SIG-M5 (cell line): ENCODE measurements around the gene KAT6B.

Experiments used
- DNase-seq: peaks from one replicate; lab custom pipeline; 2025; lab: John Stamatoyannopoulos, UW

The KAT6B gene

DNA sequence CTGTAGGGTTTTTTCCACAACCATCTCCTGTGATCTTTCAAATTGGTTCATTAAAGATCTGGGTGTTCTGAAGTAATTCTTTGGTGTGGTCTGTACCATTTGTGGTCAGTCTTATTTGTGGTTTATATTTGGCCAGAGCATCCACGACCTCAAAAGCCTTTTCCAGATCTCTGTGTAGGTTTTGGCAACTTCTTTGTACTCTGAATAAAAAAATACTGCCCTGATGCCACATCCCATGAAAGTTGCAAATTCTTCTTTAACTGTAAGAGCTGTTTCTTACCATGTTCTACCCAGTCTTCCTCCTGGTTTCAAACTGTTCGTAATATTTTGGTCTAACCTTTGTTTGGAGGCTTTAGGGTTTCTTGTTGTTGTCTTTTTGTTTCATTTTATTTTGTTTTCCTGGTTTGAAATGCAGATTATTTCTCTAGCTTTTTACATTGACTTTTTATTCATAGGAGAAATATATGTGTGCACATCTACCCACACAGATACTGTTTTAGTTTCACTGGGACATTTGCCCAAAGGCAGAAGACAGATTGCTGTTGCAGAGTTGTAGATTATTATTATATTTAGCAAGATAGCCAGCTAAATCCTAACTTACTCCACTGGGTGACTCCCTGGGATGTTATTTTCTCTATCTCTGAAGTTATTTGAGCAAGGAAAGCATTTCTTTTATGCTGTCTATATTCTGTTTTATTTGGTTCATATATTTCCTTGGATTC, 161.8 kb downstream of the KAT6B start:
- no peak for DNase-seq

DNA sequence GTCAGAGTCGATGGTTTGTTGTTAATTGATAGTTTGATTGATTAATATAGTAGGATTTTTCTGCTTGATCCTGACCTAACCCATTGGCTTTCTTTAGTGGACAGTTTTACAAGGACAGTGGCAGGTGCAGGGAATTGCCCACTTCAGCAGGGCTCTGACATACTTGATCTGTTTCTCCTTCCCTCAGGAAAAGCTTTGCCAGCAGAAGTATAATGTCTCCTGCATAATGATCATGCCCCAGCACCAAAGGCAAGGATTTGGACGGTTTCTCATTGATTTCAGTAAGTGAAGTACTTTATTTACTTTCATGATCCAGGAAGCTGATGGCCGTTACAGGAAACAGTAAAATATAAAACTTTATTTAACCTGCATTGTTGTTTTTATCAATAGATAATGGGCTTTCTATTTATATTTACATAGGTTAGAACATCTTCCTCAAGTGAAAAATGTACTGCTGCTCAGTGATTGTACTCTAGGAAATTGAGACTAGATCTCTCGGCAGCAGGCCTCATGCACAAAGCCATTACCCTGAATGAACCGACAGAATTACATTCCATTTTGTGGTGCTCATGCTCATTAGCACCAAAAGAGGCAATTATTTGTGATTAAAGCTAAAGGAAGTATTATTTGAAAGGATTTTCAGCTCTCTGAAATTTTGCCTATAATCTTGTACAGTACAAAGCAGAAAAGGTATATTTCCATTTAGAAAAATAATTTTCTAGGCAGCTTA, 162.6 kb downstream of the KAT6B start:
- DNase-seq, result no peak

DNA sequence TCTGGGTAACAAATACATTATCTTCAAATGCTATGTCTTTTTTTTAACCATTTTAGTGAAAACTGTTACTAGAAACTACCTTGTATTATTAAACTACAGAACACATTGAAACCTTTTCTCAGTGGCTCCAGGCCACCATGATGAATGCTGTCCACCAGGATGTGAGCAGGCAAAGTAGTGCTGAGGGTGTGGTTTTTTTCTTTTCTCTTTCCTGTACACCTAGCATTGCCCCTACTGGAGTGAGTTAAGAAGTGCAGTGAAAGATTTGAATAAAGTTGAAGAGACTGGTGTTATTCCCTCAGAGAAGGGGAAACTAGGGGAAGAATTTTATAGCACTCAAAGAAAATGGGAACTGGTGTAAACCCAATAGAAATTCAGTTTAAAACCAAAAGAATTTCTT, 165.0 kb downstream of the KAT6B start:
- no peak for DNase-seq

DNA sequence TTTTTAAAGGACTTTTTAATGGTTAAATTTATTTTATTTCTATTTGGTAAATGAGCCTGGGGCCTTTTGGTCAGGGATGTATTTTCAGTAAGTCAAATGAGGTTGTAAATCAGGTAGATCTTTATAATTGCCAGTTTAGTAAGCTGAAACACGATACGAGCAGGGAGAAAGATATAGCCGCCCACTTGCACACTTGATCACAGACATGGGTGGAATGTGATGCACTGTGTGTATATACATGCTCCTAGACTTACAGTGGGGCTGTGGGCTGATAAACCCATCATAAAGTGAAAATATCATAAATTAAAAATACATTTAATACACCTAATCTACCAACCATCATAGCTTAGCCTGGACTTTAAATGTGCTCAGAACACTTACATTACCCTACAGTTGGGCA, 165.7 kb downstream of the KAT6B start:
- DNase-seq, result no peak

DNA sequence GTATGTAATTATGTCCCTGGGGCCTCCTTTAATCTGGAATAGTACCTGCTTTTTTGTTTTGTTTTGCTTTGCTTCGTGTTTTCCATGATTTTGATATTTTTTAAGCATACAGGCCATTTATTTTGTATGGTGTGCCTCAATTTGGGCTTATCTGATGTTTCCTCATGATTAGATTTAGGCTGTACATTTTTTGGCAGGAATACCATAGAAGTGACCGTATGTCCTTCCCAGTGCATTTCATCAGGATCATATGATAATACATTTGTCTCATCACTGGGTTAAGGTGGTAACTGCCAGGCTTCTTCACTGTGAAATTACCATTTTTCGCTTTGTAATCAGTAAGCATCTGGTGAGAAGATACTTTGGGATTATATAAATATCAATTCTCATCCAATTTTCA, 167.2 kb downstream of the KAT6B start:
- DNase-seq, result no peak

DNA sequence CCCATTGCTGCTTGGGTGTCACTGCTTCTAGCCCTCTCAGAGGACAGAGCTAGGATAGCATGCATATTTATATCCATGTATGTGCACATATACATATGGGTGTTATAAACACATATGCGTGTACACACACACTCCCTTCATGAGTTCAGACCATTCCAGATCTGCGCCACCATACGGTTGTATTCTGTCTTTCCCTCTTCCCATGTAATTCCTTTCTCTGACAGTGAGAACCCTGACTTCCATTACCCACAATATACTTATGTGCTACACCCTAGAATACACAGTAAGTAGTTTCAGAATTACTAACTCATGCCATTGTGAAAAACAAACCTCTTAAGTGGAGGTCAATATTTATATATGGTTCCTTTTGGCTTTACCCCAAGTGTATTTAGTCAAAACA, 168.5 kb downstream of the KAT6B start:
- no peak for DNase-seq

DNA sequence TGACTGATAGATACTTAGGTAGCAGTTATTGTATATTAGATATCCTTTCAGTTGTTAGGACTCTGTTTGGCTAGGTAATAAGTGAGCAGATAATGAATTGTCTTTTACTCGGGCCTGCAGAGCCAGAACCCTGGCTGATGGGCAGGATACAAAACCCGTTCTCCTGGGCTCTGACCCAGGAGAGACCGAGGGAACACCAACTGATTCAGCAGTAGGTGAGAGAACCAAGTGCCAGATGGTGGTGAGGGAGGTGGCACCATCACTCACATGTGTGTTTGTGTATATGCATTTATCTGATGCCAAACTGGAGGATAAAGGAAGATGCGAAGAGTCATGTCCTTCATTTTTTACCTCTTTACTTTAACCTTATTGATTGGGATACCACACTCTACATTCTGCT, 169.4 kb downstream of the KAT6B start:
- no peak for DNase-seq

DNA sequence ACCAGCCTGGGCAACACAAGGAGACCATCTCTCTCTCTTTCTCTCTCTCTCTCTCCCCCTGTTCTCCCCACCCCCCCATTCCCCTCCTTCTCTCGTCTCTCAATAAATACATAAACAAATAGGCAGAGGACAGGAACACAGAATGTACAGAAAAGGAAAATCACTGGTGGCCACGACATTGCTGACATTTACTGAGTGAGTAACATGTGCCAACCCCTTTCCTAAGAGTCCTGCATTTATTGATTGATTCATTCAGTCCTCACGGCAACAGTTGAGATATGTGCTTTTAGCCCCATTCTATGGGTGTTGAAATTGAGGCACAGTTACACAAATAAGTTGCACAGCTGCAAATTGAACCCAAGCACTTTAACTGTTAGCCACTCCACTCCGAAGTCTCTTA, 170.8 kb downstream of the KAT6B start:
- DNase-seq, result no peak

DNA sequence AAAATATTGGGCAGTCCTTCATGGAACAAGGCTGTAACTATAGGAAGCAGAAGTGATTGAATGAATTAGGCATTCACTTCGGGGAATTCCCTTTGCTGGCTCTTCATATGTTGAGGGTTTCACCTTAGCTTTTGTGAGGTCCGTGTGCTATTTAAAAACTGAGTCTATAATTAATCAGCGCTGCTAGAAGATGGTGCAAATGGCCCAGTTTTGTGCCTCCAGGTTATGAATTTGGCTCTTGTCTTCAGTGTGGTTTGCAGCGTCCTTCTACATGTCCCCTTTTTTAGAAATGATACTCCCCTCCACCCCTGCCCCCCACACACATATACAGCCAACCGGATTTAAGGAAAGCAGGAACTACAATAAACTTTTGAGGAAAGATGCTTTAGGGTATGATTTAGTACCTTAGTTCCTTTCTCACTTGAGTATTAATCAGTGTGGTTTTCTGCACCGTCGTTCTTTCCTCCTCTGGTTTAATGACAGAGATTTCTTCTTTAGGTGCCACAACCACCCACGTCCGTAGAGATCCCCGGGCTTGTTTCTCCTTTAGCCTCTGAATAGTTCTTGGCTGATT, 174.4 kb downstream of the KAT6B start:
- no peak for DNase-seq

DNA sequence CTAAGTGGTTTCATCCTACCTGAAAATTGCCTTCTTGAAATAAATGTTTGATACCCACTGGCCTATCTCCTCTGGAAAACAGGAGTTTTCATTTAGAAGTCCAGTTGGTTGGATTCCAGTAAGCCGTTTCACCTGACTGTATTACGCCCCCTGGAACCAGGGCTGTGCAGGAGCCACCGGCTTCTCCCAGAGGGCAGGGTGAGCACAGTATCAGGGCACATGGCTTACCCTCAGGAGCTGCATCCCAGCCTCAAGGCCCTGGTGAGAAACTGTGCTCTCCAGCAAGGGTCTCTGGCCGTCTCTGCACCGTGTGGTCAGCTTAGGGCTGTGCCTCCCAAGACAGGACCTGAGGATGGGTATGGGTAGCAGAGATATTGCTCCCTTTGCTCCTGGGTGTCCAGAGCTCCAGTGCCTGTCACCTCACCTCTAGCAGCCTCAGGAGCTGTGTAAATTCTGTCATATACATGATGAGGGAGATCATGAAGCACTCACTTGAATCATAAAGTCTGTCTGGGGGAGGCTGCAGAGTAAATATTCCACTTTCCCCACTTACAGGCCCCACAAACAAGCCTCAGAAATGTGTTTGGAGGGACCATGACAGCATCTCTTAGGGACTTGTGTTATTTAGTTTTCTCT, 175.4 kb downstream of the KAT6B start:
- no peak for DNase-seq

DNA sequence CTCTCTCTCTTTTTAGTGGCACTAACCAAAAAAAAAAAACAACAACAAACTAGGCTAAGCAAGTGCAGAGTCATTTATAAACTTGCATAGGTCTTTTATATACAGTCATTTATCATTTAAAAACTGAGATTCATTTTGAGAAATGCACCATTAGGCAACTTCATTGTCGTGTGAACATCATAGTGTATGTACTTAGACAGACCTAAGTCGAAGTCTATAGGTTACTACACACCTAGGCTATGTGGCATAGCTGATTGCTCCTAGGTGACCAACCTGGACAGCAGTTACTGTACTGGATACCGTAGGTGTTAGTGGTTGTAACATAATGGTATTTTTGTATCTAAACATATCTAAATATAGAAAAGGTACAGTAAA, 175.9 kb downstream of the KAT6B start:
- DNase-seq, result no peak

DNA sequence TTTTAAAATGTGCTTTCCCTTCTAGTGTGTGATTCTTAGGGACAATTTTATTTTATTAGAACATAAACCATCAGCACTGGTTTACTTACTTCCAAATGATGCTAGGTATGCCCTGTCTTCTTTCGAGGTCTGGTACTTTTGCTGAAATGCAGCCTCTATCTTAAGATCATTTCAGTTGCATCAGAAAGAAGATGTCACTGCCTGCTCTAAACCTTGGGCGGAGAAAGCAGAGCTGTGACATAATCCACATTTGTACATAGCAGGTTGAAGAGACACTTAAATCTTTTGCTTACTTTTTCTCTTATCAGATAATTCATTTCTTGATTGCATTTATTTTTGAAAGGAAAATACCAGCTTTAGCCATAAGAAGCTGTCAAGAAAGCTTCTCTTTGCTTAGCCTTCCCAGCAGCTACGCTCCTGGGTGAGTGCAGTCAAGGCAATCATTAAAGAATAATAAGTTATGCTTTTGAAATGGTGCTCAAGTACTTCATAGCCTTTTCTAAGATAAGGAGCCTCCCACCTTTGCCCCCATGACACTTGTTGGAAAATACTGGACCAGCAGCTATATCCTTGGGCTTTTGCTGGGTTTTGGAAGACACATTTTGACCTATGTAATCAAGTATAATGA, 176.7 kb downstream of the KAT6B start:
- no peak for DNase-seq

DNA sequence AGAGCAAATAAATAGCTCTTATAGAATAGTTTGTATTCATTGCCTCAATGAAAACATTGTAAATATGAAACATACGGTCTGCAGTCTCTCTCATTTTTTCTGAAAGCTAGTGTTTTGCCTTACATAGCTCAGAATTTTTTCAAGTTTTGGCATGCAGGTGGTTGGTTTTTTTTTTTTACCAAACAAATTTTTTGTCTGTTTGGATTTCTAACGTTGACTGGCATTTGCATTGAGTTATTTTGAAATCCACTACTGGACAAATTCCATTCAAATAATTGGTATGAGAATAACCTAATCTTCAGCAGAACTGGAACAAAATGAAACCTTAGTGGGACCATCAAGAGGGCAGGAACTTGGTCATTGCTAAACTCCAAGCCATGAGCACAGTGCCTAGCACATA, 177.5 kb downstream of the KAT6B start:
- DNase-seq, result no peak

DNA sequence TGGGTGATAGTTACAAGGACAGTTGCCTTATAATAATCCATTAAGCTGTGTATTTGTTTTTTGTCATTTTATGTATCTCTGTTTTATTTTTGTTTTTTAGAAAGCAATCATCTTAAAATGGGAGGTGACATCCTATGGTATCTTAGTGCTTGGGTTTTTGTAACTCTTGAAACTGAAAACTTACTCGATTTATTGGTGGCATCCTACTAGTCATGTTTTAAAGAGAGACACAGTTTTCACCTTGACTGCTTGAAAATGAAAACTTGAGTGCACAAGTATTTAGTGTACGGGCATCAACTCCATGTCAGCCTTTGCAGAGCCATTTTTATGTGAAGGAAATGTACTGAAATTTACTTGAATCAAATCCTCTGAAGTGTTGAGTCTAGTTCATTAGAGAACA, 181.2 kb downstream of the KAT6B start:
- no peak for DNase-seq

DNA sequence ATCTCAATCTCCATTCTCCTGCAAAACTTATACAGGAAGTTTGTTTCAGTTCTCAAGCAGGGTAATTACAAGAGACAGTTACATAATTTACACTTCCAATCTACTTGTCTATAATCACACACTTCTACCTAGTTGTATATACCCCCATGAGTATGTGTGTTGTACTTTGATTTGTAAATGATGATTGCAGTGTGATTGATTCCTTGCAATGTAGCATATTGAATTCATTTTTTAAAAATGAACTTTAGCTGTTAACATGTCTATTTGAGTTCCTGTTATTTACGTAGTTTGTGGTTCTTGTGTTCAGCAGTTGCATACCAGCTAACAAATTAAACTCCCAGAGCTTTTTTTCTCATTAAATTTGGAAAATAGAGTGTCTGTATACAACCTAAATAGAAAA, 182.6 kb downstream of the KAT6B start:
- no peak for DNase-seq

DNA sequence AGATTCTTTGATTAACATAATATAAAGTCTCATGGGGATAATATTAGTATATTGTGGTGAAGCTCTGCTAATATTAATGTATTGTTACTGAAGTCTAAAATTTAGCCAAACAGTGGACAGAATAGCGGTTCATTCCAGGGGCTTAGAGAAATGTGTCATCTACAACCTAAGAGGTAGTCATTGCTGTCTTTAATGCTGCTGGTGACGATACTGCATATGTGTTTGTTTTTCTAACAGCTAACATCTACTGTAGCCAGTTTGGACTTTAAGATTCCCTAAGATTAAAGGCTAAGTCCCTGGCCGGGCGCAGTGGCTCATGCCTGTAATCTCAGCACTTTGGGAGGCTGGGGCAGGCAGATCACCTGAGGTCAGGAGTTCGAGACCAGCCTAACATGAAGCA, 183.0 kb downstream of the KAT6B start:
- no peak for DNase-seq

DNA sequence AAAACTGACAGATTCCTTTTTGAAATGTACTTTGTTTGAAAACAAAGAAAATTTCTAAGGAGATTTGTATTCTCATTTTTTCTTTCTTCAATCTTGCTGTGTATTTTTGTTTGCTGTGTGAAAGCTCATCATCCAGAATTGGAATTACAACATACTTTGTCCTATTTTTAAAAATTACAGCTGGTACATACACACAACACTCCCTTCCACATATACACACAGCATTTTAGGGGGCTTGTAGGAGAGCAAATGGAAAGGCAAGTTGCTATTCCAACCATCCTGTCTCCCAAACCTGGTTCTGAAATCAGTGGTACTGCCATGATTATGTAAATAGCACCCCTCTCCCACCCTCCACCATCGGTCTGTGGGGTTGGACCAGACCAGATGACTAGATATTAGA, 184.0 kb downstream of the KAT6B start:
- DNase-seq, result no peak

DNA sequence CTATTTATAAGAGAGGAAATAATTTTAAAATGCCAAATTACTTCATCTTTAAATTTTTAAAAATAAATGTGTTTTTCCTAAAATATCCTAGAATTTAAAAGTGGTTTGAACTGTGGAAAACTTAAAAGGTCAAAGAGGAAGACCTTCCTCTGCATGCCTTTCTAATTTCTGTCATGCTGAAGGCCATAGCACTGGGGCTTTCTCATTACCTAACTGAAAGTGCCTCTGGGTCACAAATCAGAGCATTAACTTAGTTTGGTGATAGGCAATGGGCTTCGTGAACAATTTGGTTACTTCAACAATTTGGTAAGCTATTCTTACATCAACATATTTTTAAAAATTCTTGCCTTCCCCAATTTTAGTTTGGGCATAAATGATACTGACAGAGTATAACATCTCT, 184.8 kb downstream of the KAT6B start:
- no peak for DNase-seq

DNA sequence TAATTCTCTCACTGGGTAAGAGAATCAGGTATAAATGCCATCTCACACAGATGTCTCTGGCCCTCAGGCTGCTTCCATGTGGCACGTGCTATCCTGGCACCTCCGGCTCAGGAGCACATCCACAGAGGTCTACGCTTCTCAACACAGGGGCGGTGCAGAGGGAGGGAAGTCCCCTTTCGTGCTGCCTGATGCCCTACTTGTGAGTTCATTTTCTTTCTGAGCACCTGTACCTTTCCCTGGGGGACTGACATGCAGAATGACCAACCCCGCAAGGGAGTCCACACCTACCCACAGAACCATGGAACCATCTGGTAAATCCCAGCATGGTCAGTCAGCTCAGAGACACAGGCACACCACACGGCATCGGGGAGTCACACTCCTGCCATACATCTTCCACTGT, 186.1 kb downstream of the KAT6B start:
- no peak for DNase-seq

DNA sequence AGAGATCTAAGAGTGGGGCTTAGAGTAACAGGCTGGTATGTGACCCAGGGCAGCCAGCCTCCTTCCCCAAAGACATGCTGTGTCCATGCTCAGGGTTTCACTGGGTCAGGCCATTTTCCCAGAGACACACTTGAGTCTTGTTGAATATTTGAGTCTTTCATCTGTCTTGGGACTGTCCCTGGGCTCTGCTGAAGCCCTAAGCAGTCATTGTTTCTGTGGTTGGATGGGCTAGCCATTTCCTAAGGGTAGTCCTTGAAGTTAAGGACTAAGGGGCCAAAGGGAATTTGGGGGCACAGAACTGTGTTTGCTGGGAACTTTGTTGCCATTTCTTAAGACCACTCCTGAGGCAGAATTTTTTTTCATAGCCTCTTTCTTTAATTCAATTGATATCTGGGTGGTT, 186.6 kb downstream of the KAT6B start:
- DNase-seq, result no peak

DNA sequence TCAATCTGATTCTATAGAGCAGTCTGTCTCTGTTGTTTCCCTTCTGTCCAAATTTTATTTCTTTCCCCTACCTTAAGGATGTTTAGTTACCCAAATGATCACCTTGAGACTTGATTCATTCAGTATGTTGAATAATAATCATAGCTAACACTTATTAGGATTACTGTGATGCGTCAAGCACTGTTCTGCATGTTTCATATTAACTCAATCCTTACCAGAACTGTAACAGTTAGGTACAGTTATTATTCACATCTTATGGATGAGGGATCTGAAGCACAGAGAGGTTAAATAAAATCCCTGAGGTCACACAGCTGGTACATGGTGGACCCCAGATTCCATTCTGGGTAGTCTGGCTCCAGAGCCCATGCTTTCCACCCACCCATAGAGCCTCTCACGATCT, 187.1 kb downstream of the KAT6B start:
- no peak for DNase-seq

DNA sequence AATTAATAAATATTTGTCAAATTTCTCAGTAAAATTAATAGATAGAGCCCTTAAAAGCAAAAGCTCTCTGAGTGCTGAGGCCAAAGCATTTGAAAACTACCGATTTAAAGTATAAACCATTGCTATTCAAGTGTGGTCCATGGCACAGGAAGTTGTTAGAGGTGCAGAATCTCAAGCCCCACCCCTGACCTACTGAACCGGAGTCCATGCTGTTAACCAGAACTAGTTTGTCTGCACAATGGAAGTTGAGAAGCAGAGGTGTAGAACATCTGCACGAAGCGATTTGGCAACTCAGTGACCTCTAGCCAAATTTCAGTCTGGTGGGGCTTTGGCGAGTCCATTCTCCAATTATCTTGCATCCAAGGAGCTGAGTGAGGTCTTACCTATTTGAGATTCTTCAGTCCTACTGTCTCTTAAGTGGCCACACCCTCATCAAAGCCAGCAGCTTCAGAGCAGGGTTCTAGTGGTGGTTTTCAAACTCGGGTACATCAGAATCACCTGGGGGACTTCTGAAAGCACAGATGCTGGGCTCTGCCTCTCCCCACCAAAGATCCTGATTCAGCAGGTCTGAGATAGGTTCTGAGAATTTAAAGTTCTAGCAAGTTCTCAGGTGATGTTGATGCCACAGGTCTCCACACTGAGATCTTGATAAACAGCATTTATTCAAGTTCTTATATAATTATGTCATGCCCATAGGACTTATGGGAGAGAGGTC, 188.3 kb downstream of the KAT6B start:
- DNase-seq, result no peak
